Calu3 (cell line): Measurements from ENCODE around the gene CDH4. TPM values are rescaled to one million over a fixed set of nuclear protein-coding genes. Genes with fewer than 3 reads are reported as not detected.

Experiments
- BruUV-seq: library from RNA; stranded (reverse); fragments of 400-500 nt; replicated peaks from 2 replicates; lab custom pipeline; 2021; lab: Mats Ljungman, UMichigan
- CTCF ChIA-PET: fragments of 300-600 bp; sonication (Branson Sonifier 250); formaldehyde crosslinking; loops from one replicate; lab custom pipeline; 2022; ENCODE audit warnings: antibody characterized with exemption; lab: Charles Lee
- DNase-seq: peaks from one replicate; pipeline ENCODE4 v3.0.0; 2022
- H3K27ac Mint-ChIP-seq: one replicate; pipeline ENCODE4 v1.8.0; 2022; ENCODE audit warnings: mixed read lengths; ENCODE audit not compliant: unreplicated experiment
- H3K27me3 Mint-ChIP-seq: one replicate; pipeline ENCODE4 v1.8.0; 2022; ENCODE audit warnings: mixed read lengths; ENCODE audit not compliant: unreplicated experiment
- H3K36me3 Mint-ChIP-seq: one replicate; pipeline ENCODE4 v1.8.0; 2022; ENCODE audit warnings: mild to moderate bottlenecking, moderate library complexity, mixed read lengths; ENCODE audit not compliant: insufficient read depth, unreplicated experiment
- H3K4me1 Mint-ChIP-seq: one replicate; pipeline ENCODE4 v1.8.0; 2022; ENCODE audit warnings: mild to moderate bottlenecking, low read depth, mixed read lengths; ENCODE audit not compliant: unreplicated experiment
- H3K4me3 Mint-ChIP-seq: one replicate; pipeline ENCODE4 v1.8.0; 2022; ENCODE audit warnings: mild to moderate bottlenecking, low read depth, moderate library complexity, mixed read lengths; ENCODE audit not compliant: unreplicated experiment
- H3K9me3 Mint-ChIP-seq: one replicate; pipeline ENCODE4 v1.8.0; 2022; ENCODE audit warnings: low read depth, mixed read lengths; ENCODE audit not compliant: unreplicated experiment
- CTCF ChIP-seq: fragments of 200-600 bp; IDR thresholded peaks from one replicate; pipeline ENCODE4 v1.8.0; 2022; ENCODE audit warnings: antibody characterized with exemption; ENCODE audit not compliant: unreplicated experiment
- intact Hi-C: fragments of 100-400 bp; cut with micrococcal nuclease; formaldehyde crosslinking; loops from one replicate; pipeline ENCODE4 v1.10.0; 2022; ENCODE audit not compliant: unreplicated experiment
- total RNA-seq: library from RNA; stranded (reverse); gene quantifications from 2 replicates; pipeline ENCODE4 v1.2.3, GENCODE V29; 2022

The CDH4 gene
- total RNA-seq, 1 experiment from 2014 or later, result not detected

- no peak overlapping the region for H3K4me3 Mint-ChIP-seq
- H3K36me3 Mint-ChIP-seq, result no peaks in the 10 kb centered on the region
- no peak overlapping the region for H3K27ac Mint-ChIP-seq
- DNase-seq, result no peak
- H3K9me3 Mint-ChIP-seq, result no peaks in the 10 kb centered on the region
- peaks cover 67% of the 10 kb centered on the region for H3K27me3 Mint-ChIP-seq
- BruUV-seq, result no TSS peak
- intact Hi-C loops, result no loop called here
- TF ChIP-seq CTCF, result no peak
- CTCF ChIA-PET, result interaction anchor here (0.5 kb wide), 1 partner anchor 236 kb away, joined by 5 read pairs; no protein-coding TSS in a partner anchor
- H3K4me1 Mint-ChIP-seq, result peaks cover 13% of the 10 kb centered on the region
Measured at GRCh38 chr20:61801428-61801827, 549.4 kb downstream of the CDH4 start.

DNA sequence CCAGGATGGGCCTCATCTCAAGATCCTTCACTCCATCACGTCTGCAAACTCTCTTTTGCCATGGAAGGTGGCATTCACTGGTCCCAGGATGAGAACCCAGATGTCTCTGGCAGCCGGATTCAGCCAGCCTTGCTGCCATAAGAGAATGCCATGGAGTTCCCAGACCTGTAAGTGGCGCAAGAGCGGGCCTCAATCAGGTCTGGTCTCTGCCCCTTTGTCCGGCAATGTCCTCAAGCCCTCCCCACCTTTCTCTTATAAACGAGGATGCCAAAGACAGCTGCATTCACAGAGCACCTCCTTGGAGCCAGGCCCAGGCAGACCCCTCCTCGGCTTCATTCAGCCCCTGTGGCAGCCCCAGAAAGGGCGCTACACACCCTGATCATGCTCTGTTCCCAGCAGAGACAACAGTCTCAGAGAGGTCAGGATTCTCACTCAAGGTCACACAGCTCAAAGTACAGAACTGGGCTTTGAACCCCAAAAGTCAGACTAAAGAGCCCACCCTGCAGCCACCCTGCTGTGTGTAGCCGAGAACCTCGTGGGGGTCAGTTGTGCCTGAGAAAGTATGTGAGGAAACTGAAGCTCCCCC is 549.9 kb downstream of the CDH4 start:
- Mint-ChIP-seq H3K36me3 (no peaks in the 10 kb centered on the region), H3K4me3 (no peak overlapping the region), H3K27ac (no peak overlapping the region), H3K27me3 (peaks cover 68% of the 10 kb centered on the region), H3K9me3 (no peaks in the 10 kb centered on the region), H3K4me1 (peaks cover 13% of the 10 kb centered on the region)
- no peak for DNase-seq
- BruUV-seq, result no TSS peak
- CTCF ChIA-PET, result interaction anchor here (0.5 to 0.7 kb wide), 2 partner anchors 110 to 237 kb away, joined by 3 to 5 read pairs; no protein-coding TSS in a partner anchor
- intact Hi-C loops, result no loop called here
- TF ChIP-seq CTCF, result no peak

- no peak for DNase-seq
- Mint-ChIP-seq H3K27me3 (peaks cover 77% of the 10 kb centered on the region), H3K27ac (no peak overlapping the region), H3K4me1 (peaks cover 13% of the 10 kb centered on the region), H3K4me3 (no peak overlapping the region), H3K36me3 (no peaks in the 10 kb centered on the region), H3K9me3 (no peaks in the 10 kb centered on the region)
- TF ChIP-seq CTCF, result no peak
- intact Hi-C loops, result no loop called here
- BruUV-seq, result no TSS peak
- CTCF ChIA-PET, result no interaction called here
Measured at GRCh38 chr20:61802721-61803311, 550.8 kb downstream of the CDH4 start.

GRCh38 chr20:61803416-61803914 is 551.4 kb downstream of the CDH4 start:
- H3K27ac Mint-ChIP-seq, result no peak overlapping the region
- H3K36me3 Mint-ChIP-seq, result no peaks in the 10 kb centered on the region
- peaks cover 13% of the 10 kb centered on the region for H3K4me1 Mint-ChIP-seq
- intact Hi-C loops, result no loop called here
- BruUV-seq, result no TSS peak
- H3K9me3 Mint-ChIP-seq, result no peaks in the 10 kb centered on the region
- TF ChIP-seq CTCF, result no peak
- CTCF ChIA-PET, result interaction anchor here (1.2 kb wide), 1 partner anchor 9 kb away, joined by 3 read pairs; no protein-coding TSS in a partner anchor
- no peak for DNase-seq
- peaks cover 83% of the 10 kb centered on the region for H3K27me3 Mint-ChIP-seq
- peak overlapping the region; percentile 9 for H3K4me3 Mint-ChIP-seq
